GM19025 (cell line): ENCODE data around the gene ADORA1.

Experiments
- ATAC-seq: cut with Tn5 transposase; IDR thresholded peaks from one replicate; pipeline ENCODE4 v1.9.1; 2021; ENCODE audit warnings: mild to moderate bottlenecking, low read depth, moderate library complexity; ENCODE audit not compliant: unreplicated experiment

ADORA1 gene

GRCh38 chr1:203093754-203094410 is 33.6 kb upstream of the ADORA1 start:
- no peak for ATAC-seq

- ATAC-seq, result no peak
Measured at GRCh38 chr1:203095061-203095690, 32.4 kb upstream of the ADORA1 start.

- ATAC-seq, result no peak
Measured at GRCh38 chr1:203096566-203096965, 31.0 kb upstream of the ADORA1 start.

GRCh38 chr1:203097001-203097400 is 30.5 kb upstream of the ADORA1 start:
- no peak for ATAC-seq

- no peak for ATAC-seq
Measured at GRCh38 chr1:203098445-203098844, 29.1 kb upstream of the ADORA1 start.

GRCh38 chr1:203098914-203099520 is 28.5 kb upstream of the ADORA1 start:
- no peak for ATAC-seq

- ATAC-seq, result no peak
Measured at GRCh38 chr1:203099805-203100515, 27.6 kb upstream of the ADORA1 start.

- no peak for ATAC-seq
Measured at GRCh38 chr1:203100516-203100869, 27.0 kb upstream of the ADORA1 start.

GRCh38 chr1:203101813-203102634 is 25.5 kb upstream of the ADORA1 start:
- ATAC-seq, result no peak

GRCh38 chr1:203103216-203103615 is 24.3 kb upstream of the ADORA1 start:
- no peak for ATAC-seq

GRCh38 chr1:203103829-203104495 is 23.6 kb upstream of the ADORA1 start:
- no peak for ATAC-seq

- ATAC-seq, result no peak
Measured at GRCh38 chr1:203104789-203105390, 22.6 kb upstream of the ADORA1 start.

- ATAC-seq, result no peak
Measured at GRCh38 chr1:203112475-203112874, 15.1 kb upstream of the ADORA1 start.

- no peak for ATAC-seq
Measured at GRCh38 chr1:203113308-203113707, 14.2 kb upstream of the ADORA1 start.

GRCh38 chr1:203114202-203114601 is 13.3 kb upstream of the ADORA1 start:
- ATAC-seq, result no peak

GRCh38 chr1:203116091-203116820 is 11.3 kb upstream of the ADORA1 start:
- no peak for ATAC-seq

GRCh38 chr1:203117611-203118575 is 9.6 kb upstream of the ADORA1 start:
- no peak for ATAC-seq
